Stimulated activated memory B cell treated with anti-CD40 and anti-IgM and Interleukin-4, amounts not matched to agents 10 μg/mL and 1 μg/mL and 100 μg/mL, for 72 hours (primary cell): Measurements from ENCODE around the gene RASGRP3.
"Not testable (repeated sequence)": the region's sequence is repeated elsewhere in the genome, so short reads cannot be mapped to it uniquely, and the experiment has no call there.

Experiments used
- ATAC-seq: fragments of 150-1000 bp; cut with Tn5 transposase; 2 replicates; pipeline ENCODE4 v1.10.0; 2021
- H3K27ac Mint-ChIP-seq: one replicate; pipeline ENCODE4 v1.8.0; 2022; ENCODE audit warnings: mild to moderate bottlenecking, mixed read lengths
- H3K27me3 Mint-ChIP-seq: one replicate; pipeline ENCODE4 v1.8.0; 2022; ENCODE audit warnings: mixed read lengths
- H3K36me3 Mint-ChIP-seq: one replicate; pipeline ENCODE4 v1.8.0; 2022; ENCODE audit warnings: mixed read lengths
- H3K4me1 Mint-ChIP-seq: one replicate; pipeline ENCODE4 v1.8.0; 2022; ENCODE audit warnings: mixed read lengths
- H3K4me3 Mint-ChIP-seq: one replicate; pipeline ENCODE4 v1.8.0; 2022; ENCODE audit warnings: mild to moderate bottlenecking, moderate library complexity, mixed read lengths
- H3K9me3 Mint-ChIP-seq: one replicate; pipeline ENCODE4 v1.8.0; 2022; ENCODE audit warnings: mixed read lengths

The RASGRP3 gene

DNA sequence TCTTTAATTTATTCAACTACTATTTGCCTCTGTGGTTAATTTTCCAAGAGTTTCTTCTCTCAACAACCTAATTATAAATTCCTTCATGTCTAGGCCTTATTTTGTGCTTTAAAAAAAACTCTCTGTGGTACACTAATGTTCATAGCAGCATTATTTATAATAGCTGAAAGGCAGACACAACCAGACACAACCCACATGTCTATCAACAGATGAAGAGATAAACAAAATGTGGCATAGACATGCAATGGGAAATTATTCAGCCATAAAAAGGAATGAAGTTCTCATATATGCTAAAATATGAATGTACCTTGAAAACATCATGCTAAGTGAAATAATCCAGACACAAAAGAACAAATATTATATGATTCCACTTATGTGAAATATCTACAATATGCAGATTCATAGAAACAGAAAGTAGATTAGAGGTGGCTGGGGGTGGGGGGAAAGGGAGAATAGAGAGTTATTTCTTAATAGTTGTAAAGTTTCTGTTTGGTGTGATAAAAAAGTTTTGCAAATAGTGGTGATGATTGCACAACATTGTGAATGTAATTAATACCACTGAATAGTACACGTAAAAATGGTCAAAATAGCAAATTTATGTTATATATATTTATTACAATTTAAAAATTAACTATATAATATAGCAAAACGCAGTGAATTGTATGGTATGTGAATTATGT, 28.1 kb upstream of the RASGRP3 start:
- ATAC-seq = no peak
- no peaks in the 10 kb centered on the region for H3K4me1 Mint-ChIP-seq

DNA sequence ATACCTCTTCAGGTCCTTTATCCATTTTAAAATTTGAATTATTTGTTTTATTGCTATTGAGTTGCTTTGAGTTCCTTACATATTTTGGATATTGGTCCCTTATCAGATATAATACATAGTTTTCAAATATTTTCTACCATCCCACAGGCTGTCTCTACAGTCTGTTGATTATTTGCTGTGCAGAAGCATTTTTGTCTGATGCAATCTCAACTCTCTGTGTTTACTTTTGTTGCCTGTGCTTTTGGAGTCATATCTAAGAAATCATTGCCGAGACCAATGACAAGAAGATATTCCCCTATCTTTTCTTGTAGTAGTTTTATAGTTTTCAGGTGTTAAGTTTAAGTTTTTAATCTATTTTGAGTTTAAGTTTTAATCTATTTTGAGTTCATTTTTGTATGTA, 25.2 kb upstream of the RASGRP3 start:
- Mint-ChIP-seq H3K27me3 (no peaks in the 10 kb centered on the region), H3K4me3 (no peak overlapping the region), H3K4me1 (no peaks in the 10 kb centered on the region), H3K36me3 (peaks cover 12% of the 10 kb centered on the region), H3K27ac (no peak overlapping the region), H3K9me3 (peaks cover 12% of the 10 kb centered on the region)
- no peak for ATAC-seq

More for the DNA sequence above, 28.1 kb upstream of the RASGRP3 start:
- no peak overlapping the region for H3K4me3 Mint-ChIP-seq
- H3K36me3 Mint-ChIP-seq = peaks cover 6% of the 10 kb centered on the region
- H3K9me3 Mint-ChIP-seq = peaks cover 9% of the 10 kb centered on the region
- no peak overlapping the region for H3K27ac Mint-ChIP-seq
- H3K27me3 Mint-ChIP-seq = no peaks in the 10 kb centered on the region

DNA sequence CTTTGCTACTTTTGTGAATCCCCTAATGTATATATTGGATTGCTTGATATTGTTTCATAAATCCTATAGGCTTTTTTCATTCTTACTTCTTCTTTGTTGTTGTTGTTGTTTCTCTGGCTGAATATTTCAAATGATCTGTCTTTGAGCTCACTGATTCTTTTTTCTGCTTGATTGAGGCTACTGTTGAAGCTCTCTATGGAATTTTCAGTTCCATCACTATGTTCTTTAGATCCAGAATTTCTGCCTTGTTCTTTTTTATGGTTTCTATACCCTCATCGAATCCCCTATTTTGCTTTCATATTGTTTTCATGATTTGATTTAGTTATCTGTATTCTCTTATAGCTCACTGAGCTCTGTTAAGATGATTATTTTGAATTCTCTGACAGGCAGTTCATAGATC, 24.6 kb upstream of the RASGRP3 start:
- Mint-ChIP-seq H3K4me1 (no peaks in the 10 kb centered on the region), H3K27ac (no peak overlapping the region), H3K9me3 (peaks cover 12% of the 10 kb centered on the region), H3K27me3 (no peaks in the 10 kb centered on the region), H3K4me3 (no peak overlapping the region), H3K36me3 (peaks cover 12% of the 10 kb centered on the region)
- ATAC-seq = no peak

DNA sequence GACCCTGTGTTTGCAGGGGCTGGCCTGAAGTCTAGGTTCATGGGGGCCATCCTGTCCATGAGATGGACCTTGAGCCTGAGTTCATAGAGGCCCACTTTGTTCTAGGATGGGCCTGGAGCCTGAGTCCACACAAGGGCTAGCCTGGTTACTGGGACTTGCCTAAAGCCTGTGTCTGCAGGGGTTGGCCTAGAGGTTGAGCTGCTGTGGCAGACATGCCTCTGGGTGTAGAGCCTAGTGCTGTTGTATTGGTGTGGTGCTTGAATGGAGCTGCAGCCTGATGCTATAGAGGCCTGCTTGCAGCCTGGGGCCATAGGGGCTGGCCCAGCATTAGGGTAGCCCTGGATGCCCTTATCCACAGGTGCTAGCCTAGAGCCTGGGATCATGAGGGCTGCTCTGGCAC, 23.9 kb upstream of the RASGRP3 start:
- Mint-ChIP-seq H3K27me3 (no peaks in the 10 kb centered on the region), H3K4me3 (no peak overlapping the region), H3K4me1 (no peaks in the 10 kb centered on the region), H3K9me3 (peaks cover 12% of the 10 kb centered on the region), H3K36me3 (peaks cover 12% of the 10 kb centered on the region), H3K27ac (no peak overlapping the region)
- ATAC-seq = no peak

DNA sequence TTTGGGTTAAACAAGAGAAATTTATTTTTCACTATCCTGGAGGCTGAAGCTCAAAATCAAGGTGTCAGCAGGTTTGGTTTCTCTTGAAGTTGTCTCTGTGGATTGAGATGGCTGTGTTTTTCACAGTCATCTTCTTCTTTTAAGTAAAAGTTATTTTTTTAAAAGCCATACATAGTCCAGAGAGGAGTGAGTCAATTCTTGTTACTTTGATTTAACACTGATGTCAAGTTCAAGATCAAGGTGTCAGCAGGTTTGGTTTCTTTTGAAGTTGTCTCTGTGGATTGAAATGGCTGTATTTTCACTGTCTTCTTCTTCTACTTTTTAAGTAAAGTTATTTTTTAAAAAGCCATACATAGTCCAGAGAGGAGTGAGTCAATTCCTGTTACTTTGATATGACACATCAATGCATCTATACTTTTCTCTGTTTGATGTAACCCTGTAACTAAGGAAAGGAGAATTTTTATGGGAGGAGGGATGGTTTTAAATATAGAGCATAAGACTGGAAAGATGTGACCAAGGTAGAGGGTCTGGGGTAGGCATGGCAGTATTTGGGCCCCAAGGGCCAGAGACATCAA, 22.5 kb upstream of the RASGRP3 start:
- no peak for ATAC-seq
- Mint-ChIP-seq H3K4me1 (no peaks in the 10 kb centered on the region), H3K36me3 (peaks cover 12% of the 10 kb centered on the region), H3K4me3 (no peak overlapping the region), H3K27me3 (no peaks in the 10 kb centered on the region), H3K27ac (no peak overlapping the region), H3K9me3 (peaks cover 12% of the 10 kb centered on the region)

DNA sequence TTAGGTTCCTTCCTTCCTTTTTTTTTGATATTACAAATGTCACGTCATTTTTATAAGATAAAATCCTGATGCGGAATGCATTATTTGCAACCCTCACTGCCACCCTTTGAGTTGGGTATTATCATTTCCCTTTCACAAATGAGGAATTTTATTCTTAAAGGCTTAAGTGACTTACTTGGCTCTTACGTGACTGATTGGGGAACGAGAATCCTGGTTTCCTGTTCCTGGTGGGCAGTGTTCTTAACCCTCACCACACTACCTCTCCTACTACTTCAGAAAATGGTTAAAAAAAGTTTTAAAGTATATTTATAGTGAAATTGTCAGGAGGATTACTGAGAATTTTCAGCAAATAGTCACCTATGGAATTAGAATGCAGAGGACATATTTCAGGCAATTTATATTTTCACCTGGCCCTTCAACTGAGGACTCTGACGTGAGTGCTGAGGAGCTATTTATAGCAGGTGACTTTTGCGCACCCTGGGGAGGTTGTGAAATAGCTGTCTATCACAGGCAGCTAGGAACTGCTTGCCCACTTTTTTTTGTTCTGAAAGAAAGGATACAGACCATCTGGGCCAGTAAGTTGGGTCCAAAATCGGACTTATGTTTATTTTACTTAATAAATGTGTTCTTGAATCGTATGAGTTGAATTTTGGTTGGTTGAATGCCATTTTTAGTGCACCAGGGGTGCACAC, 18.7 kb upstream of the RASGRP3 start:
- Mint-ChIP-seq H3K27me3 (no peaks in the 10 kb centered on the region), H3K4me3 (no peak overlapping the region), H3K4me1 (no peaks in the 10 kb centered on the region), H3K36me3 (peaks cover 6% of the 10 kb centered on the region), H3K27ac (no peak overlapping the region), H3K9me3 (peaks cover 7% of the 10 kb centered on the region)
- no peak for ATAC-seq

DNA sequence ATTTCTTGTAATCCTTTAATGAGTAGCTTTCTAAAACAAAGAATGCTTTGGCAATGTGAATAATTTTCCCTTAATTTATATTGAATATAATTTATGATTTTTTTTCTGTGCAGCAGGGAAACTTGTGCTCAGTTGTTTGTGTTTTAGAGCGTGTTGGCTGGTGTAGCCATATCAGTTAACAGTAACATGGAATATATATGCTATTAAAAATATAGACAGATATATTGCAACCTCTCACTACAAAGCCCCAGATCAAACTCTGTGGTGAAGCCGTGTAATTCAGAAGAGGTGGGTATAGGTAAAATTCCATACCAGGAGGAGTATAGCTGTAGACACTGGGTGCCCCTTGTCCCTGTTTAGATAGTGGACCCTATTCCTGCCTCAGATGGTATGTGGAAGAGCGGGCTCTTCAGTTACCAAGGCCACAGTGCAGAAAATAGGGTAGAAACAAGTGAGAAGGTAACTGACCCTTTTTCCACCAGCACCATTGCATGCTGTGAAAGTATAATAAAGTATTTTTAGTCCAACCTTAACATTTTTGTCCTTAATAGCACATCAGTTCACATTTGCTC, 18.1 kb upstream of the RASGRP3 start:
- H3K27ac Mint-ChIP-seq = no peak overlapping the region
- no peaks in the 10 kb centered on the region for H3K27me3 Mint-ChIP-seq
- H3K4me1 Mint-ChIP-seq = no peaks in the 10 kb centered on the region
- peaks cover 3% of the 10 kb centered on the region for H3K9me3 Mint-ChIP-seq
- H3K4me3 Mint-ChIP-seq = no peak overlapping the region
- no peak for ATAC-seq
- H3K36me3 Mint-ChIP-seq = peaks cover 6% of the 10 kb centered on the region

DNA sequence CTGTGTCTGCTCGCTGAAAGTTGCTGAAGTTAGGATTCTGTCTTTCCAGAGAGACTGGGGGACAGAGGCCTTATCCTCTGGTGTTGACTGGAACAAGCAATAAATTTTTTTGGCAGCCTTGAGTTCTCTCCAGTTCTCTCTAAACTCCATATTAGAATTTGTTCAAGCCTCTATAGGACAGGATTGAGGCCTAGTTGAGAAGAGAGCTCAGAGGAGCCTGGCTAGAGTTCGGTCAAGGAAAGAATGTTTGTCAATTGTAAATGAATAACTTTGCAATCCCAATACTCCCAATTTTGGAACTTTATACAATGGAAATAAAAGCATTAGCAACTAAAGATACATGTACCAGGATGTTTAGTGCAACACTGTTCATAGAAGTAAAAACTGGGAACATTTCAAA, 16.7 kb upstream of the RASGRP3 start:
- no peak overlapping the region for H3K4me3 Mint-ChIP-seq
- ATAC-seq = no peak
- H3K4me1 Mint-ChIP-seq = no peaks in the 10 kb centered on the region
- no peaks in the 10 kb centered on the region for H3K36me3 Mint-ChIP-seq
- H3K9me3 Mint-ChIP-seq = no peaks in the 10 kb centered on the region
- H3K27ac Mint-ChIP-seq = no peak overlapping the region
- H3K27me3 Mint-ChIP-seq = no peaks in the 10 kb centered on the region

DNA sequence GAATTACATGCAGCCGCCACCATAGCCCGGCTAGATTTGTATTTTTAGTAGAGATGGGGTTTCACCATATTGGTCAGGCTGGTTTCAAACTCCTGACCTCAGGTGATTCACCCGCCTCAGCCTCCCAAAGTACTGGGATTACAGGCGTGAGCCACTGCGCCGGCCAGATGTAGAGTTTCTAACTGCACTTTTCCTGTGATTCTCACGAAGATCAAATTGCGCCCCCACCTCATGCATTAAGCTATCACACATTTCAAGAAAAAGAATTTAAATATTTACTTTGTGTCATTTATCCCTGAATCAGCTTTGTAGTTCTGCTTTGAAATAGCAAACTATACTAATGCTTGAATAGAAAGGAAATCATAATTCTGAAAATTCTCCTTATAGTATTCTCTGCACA, 13.9 kb upstream of the RASGRP3 start:
- not testable (repeated sequence) for H3K4me1 Mint-ChIP-seq, H3K9me3 Mint-ChIP-seq, H3K27ac Mint-ChIP-seq, ATAC-seq, H3K27me3 Mint-ChIP-seq, H3K36me3 Mint-ChIP-seq, H3K4me3 Mint-ChIP-seq

DNA sequence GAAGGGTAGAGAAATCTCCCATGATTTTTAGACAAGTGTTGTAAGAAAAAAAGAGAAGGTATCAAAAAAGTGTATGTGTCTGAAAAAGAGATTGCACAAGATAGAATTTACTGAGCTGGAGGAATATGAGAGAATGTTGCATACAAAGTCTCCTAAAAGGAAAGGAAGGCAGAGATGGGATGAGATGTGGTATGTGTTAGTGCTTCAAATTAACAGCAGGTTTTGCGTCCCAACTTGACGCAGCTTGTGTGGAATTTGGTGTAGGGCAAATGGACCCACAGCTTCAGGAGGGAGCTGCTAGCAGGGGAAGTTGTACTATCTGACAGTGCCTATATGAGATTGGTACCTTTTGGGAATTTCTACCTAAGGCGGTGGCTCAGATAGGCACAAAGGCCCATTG, 9.0 kb upstream of the RASGRP3 start:
- no peak for ATAC-seq
- Mint-ChIP-seq H3K4me3 (no peak overlapping the region), H3K4me1 (no peaks in the 10 kb centered on the region), H3K9me3 (no peaks in the 10 kb centered on the region), H3K36me3 (no peaks in the 10 kb centered on the region), H3K27ac (no peak overlapping the region), H3K27me3 (no peaks in the 10 kb centered on the region)

DNA sequence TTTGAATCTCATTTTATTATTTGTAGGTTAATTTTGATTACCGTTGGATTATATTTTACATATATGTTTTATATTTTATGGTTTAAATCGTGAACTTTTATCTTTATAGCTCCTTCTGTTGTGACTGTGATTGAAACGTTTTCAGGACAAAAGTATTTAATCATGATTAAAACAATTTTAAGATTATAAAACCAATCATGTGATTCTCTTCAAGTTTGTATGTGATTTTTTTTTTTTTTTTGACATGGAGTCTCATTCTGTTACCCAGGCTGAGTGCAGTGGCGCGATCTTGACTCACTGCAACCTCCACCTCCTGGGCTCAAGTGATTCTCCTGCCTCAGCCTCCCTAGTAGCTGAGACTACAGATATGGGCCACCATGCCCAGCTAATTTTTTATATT, 7.2 kb upstream of the RASGRP3 start:
- Mint-ChIP-seq H3K4me3 (no peak overlapping the region), H3K27me3 (no peaks in the 10 kb centered on the region), H3K4me1 (no peaks in the 10 kb centered on the region), H3K27ac (no peak overlapping the region), H3K9me3 (no peaks in the 10 kb centered on the region), H3K36me3 (no peaks in the 10 kb centered on the region)
- no peak for ATAC-seq

DNA sequence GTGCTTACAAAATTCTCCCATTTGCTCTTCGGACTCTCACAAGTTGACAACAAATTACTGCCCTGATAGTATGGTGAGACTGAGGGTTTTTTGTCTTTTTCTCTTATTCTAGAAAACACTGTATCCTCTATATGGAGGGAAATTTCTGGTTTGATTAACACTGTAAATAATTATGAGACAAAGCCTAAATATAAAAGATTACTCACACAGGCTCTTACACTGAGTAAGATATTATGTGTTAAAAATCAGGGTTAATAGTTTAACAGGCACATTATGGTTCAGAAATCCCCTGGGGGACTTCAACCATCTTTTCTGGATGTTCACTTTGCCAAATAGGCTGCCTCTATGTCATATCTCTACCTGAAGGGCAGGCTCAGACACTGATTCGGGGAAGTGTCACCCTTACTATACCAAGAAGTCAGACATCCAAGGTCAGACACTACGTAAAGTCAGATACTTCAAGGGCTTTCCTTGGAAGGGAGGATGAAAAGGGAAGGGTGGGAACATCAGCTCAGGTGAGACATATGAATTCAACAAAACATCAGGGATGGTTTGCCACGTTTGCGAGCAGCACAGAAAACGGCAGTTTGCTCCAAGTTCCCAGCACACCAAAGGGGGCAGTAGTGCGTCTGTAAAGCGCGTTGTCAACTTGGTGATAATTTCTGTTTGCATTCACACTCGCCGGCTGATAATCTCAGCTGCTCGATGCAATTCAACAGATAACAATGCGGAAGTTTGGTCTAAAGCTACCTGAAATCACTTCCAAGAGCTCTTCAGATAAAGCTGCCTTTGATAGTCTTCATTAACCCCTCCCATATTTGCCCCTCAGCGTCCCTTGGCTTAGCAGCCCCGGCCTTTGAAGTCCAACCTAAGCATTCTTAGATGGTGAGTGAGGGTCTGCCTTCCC, 972 bp upstream of the RASGRP3 start:
- Mint-ChIP-seq H3K27ac (peak overlapping the region; percentile 100), H3K27me3 (no peaks in the 10 kb centered on the region), H3K36me3 (peaks cover 14% of the 10 kb centered on the region), H3K9me3 (no peaks in the 10 kb centered on the region), H3K4me1 (peaks cover 32% of the 10 kb centered on the region), H3K4me3 (peak overlapping the region; percentile 97)
- ATAC-seq = peak; percentile 70

DNA sequence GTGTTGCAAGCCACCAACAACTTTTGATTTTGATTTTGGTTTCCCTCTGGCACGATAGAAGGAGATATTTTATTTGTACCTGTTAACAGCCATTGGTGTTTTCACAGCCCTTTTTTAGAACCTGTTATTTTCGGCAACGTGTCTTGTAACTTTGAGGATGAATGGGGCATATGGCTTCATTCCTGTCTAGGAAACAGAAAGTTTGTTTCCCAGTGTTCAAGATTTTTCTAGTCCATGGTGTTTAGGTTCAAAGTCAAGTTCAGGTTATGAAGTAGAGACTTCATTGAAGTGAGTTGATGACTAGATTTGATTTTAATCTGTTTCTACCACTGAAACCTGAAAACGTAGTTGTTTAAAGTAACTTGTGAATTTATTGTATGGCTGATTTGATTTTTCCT, 343 bp downstream of the RASGRP3 start:
- ATAC-seq = no peak
- peaks cover 41% of the 10 kb centered on the region for H3K4me1 Mint-ChIP-seq
- H3K27me3 Mint-ChIP-seq = no peaks in the 10 kb centered on the region
- peak overlapping the region; percentile 100 for H3K27ac Mint-ChIP-seq
- peaks cover 22% of the 10 kb centered on the region for H3K36me3 Mint-ChIP-seq
- no peaks in the 10 kb centered on the region for H3K9me3 Mint-ChIP-seq
- H3K4me3 Mint-ChIP-seq = peak overlapping the region; percentile 97

DNA sequence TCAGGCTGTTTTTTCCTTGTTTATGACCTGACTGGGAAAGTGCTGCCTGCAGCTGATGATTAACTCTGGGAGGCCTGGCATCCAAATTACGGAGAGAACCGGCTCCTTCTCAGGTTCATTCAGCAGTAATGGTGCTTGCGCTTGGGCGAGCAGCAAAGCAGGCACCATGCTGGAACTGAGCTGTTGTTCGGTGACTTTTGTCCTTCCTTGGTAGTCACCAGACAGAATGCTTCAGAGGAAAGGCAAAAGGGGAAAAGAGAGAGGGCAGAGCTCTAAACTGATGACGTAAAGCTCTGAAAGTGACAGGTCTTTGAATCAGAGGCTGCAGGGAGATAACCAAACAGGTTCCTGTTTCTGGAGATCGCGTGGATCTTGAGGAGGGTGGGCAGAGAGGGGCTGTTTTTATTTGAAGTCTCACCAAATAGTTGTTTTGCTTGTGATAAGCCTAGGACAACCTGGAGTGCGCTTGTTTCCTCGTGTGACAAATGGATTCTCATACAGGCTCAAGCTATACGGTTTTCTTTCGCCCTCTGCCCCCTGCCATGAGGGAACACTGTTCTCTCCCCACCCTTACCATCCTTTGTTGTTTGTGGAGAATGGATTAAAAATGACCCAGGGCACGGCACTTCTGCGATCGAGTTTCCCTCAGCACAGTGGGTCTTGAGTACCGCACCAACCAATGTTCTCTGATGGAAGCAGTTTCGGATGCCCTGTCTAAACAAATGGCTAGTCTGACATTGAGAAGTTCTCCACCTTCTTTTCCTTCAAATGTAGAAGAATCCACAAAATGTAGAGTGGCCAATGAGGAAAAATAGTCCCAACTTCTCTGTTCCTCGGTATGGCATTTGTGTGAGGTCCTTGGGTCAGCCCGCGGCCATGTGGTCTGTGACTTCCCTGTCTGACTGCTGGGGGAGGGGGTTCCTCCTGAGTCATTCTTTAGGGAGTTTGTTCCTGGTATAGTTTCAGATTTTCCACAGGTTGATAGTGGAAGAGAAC, 1.3 kb downstream of the RASGRP3 start:
- peaks cover 48% of the 10 kb centered on the region for H3K4me1 Mint-ChIP-seq

More for the DNA sequence above, 1.3 kb downstream of the RASGRP3 start:
- peaks cover 29% of the 10 kb centered on the region for H3K36me3 Mint-ChIP-seq
- H3K4me3 Mint-ChIP-seq = peak overlapping the region; percentile 97
- peak overlapping the region; percentile 100 for H3K27ac Mint-ChIP-seq
- H3K9me3 Mint-ChIP-seq = no peaks in the 10 kb centered on the region
- no peaks in the 10 kb centered on the region for H3K27me3 Mint-ChIP-seq
- ATAC-seq = peak; percentile 70
